Hypothalamus (tissue), 51 donors: ENCODE measurements around the gene SORBS2.

Experiments used
- DNase-seq, 51 donors: peaks; one replicate each; lab custom pipeline; 2025; lab: John Stamatoyannopoulos, UW

Gene SORBS2

GRCh38 chr4:185600801-185601434, 211.1 kb downstream of the SORBS2 start:
- DNase-seq = no peak

- DNase-seq = no peak
Observed at GRCh38 chr4:185599553-185600243, 212.3 kb downstream of the SORBS2 start.

- DNase-seq = peak in 1 of 51 donors; percentile 13
Observed at GRCh38 chr4:185598846-185599552, 213.0 kb downstream of the SORBS2 start.

- DNase-seq = peak in 44 of 51 donors; percentile 8 to 82 (median 47)
Observed at GRCh38 chr4:185597532-185598188, 214.3 kb downstream of the SORBS2 start.

GRCh38 chr4:185592845-185593488, 219.0 kb downstream of the SORBS2 start:
- no peak for DNase-seq

- no peak for DNase-seq
Observed at GRCh38 chr4:185592438-185592837, 219.6 kb downstream of the SORBS2 start.

- no peak for DNase-seq
Observed at GRCh38 chr4:185591679-185592141, 220.3 kb downstream of the SORBS2 start.

- DNase-seq = no peak
Observed at GRCh38 chr4:185590982-185591381, 221.0 kb downstream of the SORBS2 start.

- DNase-seq = no peak
Observed at GRCh38 chr4:185589067-185589836, 222.7 kb downstream of the SORBS2 start.

- DNase-seq = no peak
Observed at GRCh38 chr4:185587427-185588161, 224.4 kb downstream of the SORBS2 start.

- no peak for DNase-seq
Observed at GRCh38 chr4:185587030-185587426, 225.0 kb downstream of the SORBS2 start.

GRCh38 chr4:185585211-185585610, 226.8 kb downstream of the SORBS2 start:
- DNase-seq = no peak

GRCh38 chr4:185583813-185584212, 228.2 kb downstream of the SORBS2 start:
- DNase-seq = no peak

GRCh38 chr4:185582651-185583400, 229.2 kb downstream of the SORBS2 start:
- DNase-seq = peak in 1 of 51 donors; percentile 30

GRCh38 chr4:185580699-185581098, 231.3 kb downstream of the SORBS2 start:
- DNase-seq = no peak

GRCh38 chr4:185578284-185578683, 233.7 kb downstream of the SORBS2 start:
- DNase-seq = no peak

- no peak for DNase-seq
Observed at GRCh38 chr4:185576962-185577950, 234.7 kb downstream of the SORBS2 start.
